HG03103 (cell line): ENCODE measurements around the gene FER.
A peak's percentile ranks its signal among the peaks of the same experiment; 100 is the strongest.
"Not testable (repeated sequence)": the region's sequence is repeated elsewhere in the genome, so short reads cannot be mapped to it uniquely, and the experiment has no call there.

Source experiments
- ATAC-seq: cut with Tn5 transposase; IDR thresholded peaks from one replicate; pipeline ENCODE4 v1.9.1; 2021; ENCODE audit warnings: low read depth; ENCODE audit not compliant: unreplicated experiment

FER gene

DNA sequence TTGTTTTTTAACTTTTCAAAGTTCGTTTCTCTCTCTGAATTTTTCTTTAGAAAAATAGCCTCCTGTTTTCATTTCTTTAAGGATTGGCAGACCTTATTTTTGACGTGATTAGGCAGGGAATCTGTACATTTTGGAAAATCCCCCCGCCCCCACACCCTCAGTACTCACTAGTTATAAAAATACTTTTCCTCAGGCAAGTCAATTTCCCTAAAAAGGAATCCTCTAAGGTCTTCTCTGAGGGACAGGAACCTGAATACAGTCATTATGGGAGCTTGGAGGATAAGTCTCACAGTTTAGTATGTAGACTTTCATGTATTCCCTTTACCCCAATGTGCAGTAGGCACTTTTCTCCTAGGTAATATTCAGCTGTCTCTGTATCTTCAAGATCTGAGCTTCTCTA, 3.9 kb upstream of the FER start:
- ATAC-seq: no peak

DNA sequence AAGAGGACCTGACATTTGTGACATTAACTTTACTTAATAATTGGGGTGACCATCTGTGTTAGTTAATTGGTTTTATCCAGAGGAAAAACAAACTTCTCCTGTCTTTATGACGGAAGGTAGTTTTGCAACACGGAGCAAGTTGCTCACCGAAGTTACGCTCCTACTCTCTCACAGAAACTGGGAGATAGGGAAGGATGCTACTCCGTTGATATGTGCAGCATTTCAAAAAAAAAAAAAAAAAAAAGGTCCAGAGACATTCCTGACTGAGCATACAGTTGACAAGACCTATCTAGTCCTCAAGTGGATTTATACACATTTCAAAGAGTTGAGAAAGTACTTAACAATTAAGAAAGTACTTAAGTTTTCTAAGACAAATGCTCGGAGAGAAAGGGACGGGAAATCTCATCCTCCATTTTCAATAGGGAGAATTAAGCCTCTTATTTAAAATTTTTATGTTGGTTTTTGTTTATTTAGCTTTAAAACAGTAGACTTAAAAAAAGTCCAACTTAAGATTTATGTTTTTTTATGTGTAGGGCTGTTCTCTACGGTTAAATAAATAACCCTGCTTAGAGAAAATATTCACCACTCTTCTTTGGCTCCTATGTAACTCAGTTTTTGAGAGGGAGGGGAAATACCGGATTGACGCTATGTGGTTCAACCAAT, 455 bp upstream of the FER start:
- ATAC-seq: no peak

DNA sequence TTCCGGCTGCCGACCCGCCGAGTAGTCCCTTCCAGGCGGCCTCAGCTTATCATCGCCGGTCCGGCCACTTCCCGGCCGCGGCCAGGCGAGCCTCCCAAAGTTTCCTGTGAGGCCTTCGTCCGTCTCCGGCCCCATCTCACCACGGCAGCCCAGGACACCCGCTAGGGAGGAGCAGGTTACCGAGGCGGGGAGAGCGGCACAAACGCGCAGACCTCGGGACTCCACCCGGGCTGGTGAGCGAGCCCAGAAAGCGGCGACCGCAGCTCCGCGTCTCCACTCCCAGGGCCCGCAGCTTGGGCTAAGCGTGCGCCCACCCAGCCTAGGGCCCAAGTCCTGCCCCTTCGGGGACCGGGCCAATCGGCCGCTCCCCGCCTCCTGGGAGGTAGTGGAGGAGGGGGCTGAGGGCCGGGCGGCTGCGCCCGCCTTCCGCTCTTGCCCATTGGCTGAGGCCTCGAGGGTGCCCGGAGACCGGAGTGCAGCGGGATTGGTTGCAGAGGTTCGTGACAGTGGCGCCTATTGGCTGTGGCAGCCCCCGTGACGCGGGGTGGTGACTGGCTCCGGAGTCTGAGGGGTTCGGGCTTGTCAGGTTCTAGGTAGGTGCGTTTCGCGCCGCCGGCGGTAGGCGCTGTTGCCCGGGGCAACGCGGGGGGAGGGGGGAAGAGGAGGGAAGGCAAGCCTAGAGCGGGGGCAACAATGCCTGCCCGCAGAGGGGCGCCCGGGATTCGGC, 867 bp downstream of the FER start:
- peak; percentile 90 for ATAC-seq

DNA sequence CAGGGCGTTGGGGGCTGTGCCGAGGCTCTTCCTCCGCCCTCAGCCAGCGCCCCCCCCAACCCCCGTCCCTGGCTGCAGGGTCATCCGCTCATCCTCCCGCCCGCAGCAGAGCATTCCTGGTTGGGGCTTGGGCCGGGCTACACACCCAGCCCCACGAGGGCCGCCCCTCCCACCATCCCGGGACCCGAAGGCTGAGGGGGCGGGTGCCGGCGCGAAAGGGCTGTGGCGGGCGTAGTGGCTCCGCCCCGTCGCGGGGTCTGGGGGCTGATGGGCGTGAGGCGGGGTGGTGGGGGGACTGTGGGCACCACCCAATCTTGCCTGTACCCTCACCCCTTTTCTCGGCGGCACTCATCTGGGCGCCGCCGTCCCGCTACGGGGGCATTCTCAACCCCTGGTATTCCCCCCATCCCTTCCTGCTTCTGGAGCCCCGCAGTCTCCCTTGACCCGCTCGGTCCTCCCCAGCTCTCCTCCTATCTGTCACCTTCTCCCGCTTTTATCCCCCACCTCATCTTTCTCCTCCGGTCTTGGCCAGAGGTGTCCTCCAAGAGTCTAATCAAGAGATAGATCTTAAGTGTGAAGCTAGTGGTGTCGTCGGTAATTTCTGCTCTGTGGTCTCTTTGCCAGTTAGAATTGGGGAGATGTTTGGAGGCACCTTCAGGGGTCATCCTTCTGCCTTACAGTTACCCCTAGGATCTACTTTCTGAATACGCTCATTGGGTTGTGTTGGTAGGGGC, 1.6 kb downstream of the FER start:
- peak; percentile 35 for ATAC-seq

DNA sequence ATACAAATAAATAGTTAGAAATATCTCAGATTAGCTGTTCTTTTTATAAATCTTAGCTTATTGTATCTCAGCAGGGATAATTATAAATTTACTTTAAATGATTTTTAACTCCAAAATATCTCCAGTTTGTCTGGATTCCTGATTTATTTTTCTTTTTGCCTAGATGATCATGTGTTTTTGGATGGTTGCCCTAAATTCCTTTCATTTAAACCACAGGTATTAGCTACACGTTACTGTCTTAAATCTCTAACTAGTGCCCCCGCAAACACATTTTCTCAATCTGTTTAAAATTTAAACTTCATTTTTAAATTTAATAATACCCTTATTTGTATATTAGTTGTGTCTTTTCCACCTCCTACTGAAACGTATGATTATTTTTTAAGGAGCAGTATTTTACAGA, 5.6 kb downstream of the FER start:
- no peak for ATAC-seq

DNA sequence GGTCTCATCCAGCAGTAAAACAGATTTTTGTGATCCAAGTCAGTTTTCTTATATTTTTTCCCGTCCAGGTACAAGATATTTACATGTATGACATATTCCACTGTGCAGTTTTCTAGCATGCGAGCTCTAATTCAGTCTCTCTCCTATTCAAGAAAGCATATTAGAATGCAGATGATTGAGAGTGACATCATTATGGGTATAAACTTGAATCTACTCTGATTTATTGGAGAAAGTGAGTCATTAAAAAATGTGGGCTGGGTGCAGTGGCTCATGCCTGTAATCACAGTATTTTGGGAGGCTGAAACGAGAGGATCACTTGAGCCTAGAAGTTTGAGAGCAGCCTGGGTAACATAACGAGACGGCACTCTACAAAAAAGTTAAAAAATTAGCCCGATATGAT, 6.2 kb downstream of the FER start:
- no peak for ATAC-seq

DNA sequence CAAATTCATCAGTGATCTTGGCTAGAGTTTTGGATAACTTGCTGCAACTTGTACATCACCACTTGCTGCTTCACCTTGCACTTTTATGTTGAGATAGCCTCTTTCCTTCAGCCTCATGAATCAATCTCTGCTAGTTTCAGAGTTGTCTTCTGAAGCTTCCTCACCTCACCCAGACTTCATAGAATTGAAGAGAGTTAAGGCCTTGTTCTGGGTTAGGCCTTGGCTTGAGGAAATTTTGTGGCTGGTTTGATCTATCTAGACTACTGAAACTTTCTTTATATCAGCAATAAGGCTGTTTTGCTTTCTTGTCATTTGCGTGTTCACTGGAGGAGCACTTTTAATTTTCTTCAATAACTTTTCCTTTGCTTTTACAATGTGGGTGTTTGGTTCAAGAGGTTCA, 12.8 kb downstream of the FER start:
- ATAC-seq: no peak

DNA sequence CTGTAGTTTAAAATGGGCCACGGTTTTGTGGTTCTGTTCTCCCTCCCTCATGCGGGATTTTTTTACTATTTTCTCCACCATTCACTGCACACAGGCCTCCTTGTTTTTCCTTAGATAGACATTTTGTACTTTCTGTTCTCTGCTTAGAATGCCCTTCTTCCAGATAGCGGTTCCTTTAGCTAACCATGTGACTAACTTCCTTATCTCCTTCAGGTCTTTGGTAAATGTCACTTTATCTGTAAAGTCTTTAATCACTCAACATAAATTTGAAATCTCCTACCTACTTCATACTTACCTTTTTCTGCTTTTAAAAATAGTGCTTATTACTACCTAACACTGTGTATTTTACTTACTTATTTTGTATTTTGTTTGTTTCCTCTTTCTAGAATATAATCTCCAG, 15.0 kb downstream of the FER start:
- ATAC-seq: no peak

DNA sequence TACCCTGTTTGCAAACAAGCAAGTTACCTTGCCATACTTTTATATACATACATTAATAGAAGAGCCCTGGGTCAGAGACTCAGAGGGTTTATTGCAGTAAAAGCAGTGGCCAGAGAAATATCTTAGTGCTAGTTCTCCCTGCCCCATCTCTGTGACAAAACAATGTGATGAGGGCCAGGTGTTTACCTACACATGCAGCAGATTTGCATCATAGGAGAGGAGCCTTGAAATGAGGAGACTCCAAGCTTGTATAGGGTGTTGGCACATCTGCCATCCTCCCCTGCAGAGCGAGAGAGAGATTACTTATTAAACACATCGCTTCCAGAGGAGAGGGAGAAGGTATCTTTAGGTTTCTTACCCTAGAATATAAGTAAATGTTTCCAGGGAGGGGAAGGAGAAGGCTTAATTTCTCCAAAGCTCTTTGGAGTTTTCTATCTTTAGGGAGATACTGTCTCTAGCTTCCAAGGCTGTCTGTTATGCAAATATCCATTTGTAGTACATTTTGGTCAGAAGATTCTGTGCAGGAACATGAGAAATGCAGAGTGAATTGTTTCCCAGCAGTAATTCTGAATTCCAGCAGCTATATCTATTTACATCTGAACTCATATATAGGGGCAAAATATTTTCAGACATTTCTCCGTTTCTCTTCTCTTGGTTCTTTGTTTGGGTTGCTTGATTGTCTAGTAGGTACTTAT, 15.7 kb downstream of the FER start:
- ATAC-seq: no peak

DNA sequence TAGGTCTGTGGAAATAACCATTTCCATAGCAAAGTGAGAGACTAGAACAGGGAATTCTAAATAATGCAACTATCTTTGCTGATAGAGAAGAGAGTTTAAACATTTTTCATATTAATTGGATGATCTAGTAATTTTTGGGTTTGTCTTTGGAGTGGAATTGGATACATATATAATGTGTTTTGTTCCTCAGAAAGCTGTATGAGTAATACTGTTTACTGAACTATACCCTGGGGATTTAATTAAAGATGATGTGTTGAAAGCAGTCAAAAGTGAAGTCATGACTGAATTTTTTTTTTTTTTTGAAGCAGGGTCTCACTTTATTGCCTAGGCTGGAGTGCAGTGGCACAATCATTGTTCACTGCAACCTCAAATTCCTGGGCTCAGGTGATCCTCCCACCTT, 17.9 kb downstream of the FER start:
- ATAC-seq: no peak

DNA sequence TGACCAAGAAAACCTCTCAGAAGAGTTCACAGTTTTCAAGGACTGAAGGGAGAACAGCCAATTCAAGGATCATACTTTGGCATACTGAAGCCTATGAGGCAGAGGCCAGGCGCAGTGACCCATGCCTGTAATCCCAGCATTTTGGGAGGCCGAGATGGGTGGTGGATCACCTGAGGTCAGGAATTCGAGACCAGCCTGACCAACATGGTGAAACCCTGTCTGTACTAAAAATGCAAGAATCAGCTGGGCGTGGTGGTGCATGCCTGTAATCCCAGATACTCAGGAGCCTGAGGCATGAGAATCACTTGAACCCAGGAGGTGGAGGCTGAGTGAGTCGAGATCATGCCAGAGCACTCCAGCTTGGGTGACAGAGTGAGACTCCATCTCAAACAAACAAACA, 19.2 kb downstream of the FER start:
- not testable (repeated sequence) for ATAC-seq

DNA sequence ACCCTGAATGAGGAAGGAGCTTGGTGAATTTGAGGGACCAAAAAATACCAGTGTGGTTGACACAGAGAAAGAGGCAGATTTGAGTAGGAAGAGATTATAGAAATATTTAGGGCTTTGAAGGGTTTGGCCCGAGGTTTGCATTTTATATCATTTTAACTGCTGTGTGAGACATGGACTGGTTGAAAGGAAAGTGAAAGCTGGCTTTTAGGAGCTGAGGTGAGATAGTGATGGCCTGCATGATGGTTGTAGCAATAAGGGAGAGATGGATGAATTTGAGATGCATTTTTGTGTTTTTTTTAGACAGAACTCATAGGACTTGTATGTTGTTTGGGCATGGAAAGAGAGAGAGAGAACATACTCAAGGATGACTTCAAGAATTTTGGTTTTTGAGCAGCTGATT, 21.7 kb downstream of the FER start:
- ATAC-seq: no peak

DNA sequence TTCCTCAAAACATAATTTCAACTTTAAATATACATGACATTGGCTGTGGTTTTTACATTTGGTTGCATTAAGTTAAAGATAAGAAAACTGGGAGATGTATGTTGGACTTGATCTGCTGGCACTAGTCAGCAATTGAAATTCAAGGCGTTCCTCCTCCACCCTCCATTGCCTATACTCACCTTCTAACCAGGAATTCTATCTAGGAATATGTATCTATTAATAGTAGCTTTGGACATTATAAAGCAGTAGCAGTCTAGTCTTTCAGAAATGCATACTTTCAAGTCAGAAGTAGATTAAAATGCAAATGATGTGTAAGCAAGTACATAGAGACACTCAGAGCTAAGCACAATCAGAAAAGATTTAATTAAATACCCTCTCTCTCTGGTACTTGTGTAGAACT, 24.9 kb downstream of the FER start:
- no peak for ATAC-seq

DNA sequence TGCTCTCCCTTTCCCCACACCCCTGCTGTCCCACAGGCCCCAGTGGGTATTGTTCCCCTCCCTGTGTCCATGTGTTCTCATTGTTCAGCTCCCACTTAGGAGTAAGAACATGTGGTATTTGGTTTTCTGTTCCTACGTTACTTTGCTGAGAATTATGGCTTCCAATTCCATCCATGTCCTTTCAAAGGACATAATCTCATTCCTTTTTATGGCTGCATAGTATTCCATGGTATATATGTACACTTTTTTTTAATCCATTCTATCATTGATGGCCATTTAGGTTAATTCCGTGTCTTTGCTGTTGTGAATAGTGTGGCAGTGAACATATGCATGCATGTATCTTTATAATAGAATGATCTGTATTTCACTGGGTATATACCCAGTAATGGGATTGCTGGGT, 25.6 kb downstream of the FER start:
- no peak for ATAC-seq

DNA sequence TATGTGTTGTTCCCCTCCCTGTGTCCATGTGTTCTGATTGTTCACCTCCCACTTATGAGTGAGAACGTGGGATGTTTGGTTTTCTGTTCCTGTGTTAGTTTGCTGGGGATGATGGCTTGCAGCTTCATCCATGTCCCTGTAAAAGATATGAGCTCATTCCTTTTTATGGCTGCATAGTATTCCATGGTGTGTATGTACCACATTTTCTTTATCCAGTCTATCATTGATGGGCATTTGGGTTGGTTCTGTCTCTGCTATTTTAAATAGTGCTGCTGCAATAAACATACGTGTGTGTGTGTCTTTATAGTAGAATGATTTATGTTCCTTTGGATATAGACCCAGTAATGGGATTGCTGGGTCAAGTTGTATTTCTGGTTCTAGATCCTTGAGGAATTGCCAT, 26.4 kb downstream of the FER start:
- not testable (repeated sequence) for ATAC-seq

DNA sequence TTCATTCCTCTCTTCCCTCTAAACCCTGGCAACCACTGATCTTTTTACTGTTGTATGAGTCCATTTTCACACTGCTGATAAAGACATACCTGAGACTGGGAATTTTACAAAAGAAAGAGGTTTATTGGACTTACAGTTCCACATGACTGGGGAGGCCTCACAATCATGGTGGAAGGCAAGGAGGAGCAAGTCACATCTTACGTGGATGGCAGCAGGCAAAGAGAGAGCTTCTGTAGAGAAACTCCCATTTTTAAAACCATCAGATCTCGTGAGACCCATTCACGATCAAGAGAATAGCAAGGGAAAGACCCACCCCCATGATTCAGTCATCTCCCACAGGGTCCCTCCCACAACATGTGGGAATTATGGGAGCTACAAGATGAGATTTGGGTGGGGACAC, 29.9 kb downstream of the FER start:
- ATAC-seq: not testable (repeated sequence)

DNA sequence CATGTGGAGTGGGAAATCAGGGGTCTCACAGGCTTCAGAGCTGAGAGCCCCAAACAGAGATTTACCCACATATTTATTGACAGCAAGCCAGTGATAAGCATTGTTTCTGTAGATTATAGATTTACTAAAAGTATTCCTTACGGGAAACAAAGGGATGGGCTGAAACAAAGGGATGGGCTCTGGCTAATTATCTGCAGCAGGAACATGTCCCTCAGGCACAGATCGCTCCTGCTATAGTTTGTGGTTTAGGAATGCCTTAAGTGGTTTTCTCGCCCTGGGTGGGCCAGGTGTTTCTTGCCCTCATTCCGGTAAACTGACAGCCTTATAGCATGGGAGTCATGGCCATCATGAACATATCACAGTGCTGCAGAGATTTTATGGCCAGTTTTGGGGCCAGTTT, 36.9 kb downstream of the FER start:
- not testable (repeated sequence) for ATAC-seq

DNA sequence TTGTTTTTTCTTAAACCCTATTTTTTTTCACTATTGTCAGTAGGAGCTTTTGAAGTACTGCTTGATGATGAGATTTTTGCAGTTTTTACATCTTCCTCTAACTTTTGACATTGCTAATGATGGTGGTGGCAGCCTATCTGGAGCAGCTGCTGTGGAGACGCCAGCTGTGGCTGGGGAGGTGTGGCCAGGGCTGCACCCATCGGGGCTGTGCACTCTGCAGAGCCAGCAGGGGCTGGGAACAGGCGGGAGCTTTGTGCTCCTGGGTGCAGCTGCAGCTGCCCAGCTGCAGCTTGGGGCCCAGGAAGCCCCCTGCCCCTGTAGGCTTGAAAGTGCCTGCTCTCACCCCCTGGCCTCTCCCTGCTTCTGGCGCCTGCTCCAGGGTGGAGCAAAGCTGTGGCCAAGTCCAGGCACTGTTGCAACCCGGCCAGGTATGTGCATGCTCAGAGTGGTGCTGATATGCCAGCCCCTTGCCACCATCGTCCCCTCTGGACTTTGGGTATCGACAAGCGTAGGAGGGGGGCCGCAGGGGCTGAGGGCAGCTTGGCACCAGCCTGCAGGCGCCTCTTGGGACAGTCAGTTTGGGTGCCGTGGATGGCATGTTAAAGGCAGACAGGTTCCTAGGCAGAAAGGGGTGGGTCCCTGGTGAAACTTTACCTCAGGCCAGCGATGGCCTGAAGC, 39.2 kb downstream of the FER start:
- no peak for ATAC-seq

DNA sequence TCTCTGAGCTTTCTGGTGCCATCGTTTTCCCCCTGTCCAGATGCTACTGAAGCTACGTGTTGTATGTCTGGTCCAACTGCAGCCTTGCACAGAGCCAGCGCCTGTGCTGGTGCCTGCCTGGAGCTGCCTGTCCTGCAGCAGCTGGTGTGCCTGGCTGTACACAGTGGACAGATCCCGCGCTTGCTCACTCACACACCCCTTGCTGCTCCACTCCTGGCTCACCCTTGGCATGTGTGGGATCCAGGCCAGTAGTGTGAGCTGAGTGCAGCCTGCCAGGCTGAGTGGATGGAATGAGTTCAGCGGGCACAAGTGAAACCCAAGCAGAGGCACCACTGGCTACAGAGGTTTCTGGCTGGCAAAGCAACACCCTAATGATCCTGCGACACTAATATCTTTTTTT, 40.4 kb downstream of the FER start:
- no peak for ATAC-seq

DNA sequence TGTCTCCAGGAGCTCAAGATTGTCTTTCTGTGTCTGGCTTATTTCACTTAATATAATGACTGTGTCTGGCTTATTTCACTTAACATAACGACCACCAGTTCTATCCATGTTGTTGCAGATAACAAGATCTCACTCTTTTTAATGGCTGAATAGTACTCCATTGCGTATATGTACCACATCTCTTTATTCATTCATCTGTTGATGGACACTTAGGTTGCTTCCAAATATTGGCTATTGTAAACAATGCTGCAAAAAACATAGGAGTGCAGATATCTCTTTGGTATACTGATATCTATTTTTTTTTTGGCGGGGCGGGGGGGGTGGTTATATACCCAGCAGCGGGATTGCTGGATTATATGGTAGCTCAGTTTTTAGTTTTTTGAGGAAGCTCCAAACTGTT, 45.5 kb downstream of the FER start:
- ATAC-seq: no peak

DNA sequence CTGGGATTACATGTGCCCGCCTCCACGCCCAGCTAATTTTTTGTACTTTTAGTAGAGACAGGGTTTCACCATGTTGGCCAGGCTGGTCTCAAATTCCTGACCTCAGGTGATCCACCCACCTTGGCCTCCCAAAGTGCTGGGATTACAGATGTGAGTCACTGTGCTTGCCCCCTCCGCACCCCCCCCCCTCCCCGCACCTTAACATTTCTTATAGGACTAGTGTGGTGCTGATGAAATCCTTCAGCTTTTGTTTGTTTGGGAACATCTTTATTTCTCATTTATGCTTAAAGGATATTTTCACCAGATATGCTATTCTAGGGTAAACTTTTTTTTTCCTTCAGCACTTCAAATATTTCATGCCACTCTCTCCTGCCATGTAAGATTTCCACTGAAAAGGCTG, 46.7 kb downstream of the FER start:
- ATAC-seq: not testable (repeated sequence)
